HG03520 (cell line): Measurements from ENCODE around the gene RUVBL2.

Experiments
- ATAC-seq: cut with Tn5 transposase; IDR thresholded peaks from one replicate; pipeline ENCODE4 v1.9.1; 2021; ENCODE audit warnings: mild to moderate bottlenecking, moderate library complexity; ENCODE audit not compliant: unreplicated experiment

The RUVBL2 gene

DNA sequence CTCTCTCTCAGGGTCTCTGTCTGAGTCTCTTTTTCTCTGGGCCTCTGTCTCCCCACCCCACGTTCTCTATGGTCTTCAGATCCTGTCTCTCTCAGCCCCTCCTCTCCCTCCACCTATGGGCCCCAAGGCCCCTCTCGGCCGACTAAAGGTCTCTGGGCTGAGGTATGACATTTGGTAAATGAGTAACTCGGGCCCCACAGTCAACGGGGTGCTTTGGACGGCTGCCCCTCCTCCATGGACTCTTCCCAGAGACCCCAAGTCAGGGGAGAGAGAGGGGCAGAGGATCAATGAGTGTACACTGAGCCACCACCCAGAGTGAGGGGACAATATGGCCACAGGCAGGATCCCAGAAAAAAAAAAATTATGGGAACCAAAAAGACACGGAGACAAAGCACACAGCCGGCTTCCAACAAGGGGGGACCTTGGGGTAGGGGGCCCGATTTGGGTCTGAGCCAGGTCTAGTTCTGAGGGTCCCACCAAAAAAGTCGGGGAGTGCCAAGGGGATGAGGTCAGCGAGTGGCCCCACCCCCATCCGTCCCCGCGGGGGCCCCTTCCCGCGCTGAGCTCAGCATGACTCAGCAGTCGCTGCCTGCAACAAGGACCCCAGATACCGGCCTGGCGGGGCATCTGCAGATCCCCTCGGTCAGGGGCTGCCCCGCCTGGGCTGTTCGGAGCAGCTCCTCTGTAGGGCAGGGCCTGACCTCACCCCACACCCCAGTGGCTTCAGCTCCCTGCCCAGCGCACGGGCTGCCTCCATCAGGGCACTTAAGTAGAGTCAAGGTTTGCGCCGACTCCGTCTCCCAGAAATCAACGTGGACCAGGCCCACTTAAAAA lies 30.1 kb upstream of the RUVBL2 start:
- peak; percentile 25 for ATAC-seq

DNA sequence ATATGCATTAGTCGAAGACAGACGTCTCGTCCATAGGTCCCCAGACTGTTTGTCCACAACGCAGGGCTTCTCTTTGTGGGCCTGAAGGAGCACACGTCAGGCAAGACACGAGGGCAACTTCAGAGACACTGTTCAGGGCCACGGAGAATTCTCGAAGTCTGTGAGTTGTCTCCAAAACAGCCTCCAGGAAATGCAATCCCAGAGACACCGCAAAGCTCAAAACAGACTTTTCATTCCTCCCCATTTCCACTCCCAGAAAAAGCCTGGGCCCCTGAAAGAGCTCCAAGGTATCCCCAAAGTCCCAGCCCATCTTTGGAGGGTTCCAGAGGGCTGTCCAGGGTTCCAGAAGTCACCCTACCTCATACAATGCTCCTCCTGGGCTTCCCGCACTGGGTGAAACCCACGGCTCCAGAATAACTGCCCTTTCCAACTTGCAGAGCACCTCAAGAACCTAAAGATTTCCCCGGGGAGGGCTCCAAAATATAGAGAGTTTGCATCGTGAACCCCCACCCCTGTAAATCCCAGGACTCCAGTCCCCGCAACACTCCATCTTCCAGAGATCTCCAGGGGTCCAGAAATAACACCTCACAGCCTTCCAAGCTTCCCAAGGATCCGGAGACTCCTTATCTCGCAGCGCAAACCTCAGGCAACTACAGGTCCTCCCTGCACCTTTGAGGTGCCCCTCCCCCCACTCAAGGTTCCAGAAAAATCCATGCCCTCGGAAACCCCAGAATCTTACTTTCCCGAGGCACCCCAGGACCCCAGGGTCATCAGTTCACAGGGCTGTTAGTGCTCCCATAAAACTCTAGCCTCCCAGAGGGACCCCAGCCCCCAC lies 29.3 kb upstream of the RUVBL2 start:
- no peak for ATAC-seq

DNA sequence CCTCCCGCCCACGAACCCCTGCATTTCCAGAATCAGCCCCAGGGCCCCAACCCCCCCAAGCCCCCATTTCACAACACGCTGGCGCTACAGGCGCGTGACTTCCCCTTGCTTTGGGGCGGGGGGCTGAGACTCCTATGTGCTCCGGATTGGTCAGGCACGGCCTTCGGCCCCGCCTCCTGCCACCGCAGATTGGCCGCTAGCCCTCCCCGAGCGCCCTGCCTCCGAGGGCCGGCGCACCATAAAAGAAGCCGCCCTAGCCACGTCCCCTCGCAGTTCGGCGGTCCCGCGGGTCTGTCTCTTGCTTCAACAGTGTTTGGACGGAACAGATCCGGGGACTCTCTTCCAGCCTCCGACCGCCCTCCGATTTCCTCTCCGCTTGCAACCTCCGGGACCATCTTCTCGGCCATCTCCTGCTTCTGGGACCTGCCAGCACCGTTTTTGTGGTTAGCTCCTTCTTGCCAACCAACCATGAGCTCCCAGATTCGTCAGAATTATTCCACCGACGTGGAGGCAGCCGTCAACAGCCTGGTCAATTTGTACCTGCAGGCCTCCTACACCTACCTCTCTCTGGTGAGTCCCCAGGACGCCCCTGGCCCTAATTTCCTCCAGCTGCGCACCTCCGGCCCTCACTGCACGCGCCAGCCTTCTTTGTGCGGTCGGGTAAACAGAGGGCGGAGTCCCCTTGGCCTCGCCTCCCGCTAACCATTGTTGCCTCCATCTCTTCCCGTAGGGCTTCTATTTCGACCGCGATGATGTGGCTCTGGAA lies 28.5 kb upstream of the RUVBL2 start, which contains the start of gene FTL:
TSS of gene FTL (plus strand) at position 270 of the 766 bp plus-strand sequence. CDS start at position 469, 199 bp downstream.
- ATAC-seq, result peak; percentile 62

DNA sequence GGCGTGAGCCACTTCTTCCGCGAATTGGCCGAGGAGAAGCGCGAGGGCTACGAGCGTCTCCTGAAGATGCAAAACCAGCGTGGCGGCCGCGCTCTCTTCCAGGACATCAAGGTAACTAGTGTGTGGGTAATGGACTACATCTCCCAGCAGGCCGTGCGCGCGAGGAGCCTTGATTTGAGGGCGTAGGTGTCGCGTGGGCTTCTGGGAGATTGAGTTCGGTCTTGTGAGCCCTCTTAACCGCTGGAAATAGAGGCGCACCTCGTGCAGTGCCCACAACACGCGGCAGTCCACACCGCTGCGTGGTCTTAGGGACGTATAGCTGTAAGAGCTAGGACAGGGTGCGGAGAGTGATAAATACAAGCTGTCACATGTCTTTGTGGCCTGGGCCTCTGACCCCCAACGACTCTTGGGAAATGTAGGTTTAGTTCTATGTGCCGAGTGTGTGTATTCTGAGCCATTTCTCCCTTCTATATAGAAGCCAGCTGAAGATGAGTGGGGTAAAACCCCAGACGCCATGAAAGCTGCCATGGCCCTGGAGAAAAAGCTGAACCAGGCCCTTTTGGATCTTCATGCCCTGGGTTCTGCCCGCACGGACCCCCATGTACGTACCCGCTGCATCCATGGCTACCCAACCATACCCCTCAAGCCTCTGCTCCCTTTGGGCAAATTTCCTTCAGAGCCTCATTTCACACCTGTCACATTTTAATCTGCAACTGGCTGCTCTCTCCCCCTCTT lies 27.7 kb upstream of the RUVBL2 start:
- ATAC-seq, result peak; percentile 20

- no peak for ATAC-seq
These were observed 26.9 kb upstream of the RUVBL2 start for GRCh38 chr19:48966541-48967345.

DNA sequence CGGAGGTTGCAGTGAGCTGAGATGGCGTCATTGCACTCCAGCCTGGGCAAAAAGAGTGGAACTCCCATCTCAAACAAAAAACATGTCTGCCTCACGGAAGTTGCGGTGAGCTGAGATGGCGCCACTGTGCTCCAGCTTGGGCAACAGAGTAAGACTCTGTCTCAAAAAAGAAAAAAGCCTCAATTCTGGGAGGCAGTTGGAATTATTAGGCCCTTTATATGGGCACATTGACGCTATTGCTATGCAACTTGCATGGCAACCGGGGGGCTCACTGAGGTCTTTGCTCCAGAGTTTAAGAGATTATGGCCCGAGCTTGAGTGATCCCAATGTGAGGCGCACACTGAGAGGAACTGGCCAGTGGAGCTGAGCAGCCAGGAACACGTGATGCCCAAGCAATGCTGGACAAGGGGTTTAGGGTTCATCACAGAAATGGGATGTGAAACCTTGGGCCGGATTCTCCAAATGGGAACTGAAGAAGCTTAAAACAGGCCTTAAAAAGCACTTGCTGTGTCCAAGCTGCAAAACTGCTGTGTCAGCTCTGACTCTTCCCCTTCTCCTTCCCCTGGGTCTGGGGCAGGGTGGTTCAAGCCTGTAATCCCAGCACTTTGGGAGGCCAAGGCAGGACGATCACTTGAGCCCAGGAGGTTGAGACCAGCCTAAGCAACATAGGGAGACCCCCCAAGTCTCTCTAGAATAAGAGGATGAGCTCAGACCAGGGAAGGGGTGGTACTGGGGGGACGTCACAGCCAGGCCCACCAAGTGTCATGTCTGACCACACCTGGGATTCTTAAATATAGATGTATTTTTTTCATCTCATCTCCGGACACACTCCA lies 26.1 kb upstream of the RUVBL2 start:
- ATAC-seq, result no peak

DNA sequence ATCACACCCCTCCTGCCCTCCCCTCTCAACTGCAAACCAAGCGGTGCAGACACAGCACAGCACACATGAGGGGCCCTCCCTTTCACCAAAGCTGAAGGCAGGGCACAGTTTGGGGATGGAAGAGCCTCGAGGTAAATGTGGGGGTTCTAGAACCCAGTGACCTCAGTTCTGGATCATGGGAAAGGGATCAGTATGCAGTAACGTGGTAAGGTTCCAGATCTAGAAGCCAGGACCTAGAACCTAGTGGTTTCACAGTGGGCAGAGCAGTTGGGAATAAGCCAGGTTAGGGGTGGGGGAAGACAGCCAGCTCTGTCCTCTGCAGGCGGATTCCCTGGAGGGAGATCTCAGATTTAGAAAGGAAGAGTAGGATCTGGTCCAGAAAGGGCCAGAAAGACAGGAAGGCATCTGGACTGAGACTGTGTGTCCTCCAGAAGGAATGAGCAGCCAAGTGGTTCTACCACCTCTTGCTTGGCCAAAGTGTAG lies 25.5 kb upstream of the RUVBL2 start:
- ATAC-seq, result no peak

DNA sequence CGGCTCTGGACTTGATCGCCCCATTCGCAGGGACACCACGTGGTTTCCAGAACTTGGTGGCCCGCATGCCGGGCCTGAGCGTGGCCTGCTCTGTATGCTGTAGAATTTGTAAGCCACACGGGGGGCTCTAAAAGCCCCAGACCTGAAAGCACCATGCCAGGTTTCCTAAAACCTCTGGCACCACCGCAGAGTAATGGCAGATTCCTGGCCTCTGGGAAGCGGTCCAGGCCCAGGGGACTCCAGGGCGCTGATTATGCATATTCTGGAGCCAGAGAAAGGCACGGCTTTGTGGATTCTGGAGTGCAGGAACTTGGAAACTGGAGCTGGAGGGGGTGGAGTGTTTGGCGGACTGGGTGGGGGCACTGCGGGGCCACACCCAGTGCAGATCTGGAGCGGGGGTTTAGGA lies 24.9 kb upstream of the RUVBL2 start:
- no peak for ATAC-seq

GRCh38 chr19:48969276-48970138 lies 24.2 kb upstream of the RUVBL2 start:
- no peak for ATAC-seq

DNA sequence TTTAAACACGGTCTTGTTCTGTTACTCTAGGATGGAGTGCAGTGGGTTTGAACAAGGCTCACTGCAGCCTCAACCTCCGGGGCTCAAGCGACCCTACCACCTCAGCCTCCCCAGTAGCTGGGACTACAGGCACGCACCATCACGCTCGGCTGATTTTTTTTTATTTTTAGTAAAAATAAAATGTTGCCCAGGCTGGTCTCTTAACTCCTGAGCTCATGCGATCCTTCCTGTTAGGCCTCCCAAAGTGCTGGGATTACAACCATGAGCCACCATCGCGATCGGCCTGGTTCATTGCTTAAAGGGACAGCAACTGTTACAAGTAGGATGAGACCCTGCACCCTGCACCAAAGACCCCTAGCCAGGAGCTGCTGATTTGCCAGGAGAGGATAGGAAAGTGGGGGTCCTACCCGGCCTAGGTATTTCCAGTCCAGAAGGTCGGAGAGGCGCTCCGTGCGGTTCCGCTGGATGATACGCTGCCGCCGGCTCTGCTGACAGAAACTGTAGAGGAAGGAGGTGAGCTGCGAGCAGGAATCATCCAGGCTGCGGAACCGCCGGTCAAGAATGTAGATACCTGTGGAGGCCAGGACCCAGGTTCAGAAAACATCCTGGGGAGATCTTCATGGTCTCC lies 23.4 kb upstream of the RUVBL2 start:
- ATAC-seq, result no peak

DNA sequence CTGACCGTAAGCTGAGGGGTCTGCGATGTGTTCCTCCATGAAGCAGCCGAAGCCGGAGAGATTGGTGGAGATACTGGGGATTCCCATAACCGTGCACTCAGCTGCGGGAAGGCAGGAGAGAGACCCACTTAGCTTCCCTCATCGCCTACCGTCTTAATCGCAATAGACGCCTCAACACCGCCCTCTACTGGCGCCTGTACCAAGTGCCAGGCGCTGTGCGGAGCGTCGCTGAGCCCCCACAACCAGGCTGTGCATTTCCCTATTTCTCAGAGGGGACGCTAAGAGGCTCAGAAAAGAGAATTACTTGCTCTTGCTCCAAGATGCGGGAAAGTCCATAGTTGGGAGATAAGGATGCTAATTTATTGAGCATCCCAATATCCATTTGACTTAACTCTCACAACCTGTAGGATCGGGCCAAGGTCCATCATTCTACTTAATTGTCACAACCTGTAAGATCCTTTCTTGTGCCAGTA lies 22.7 kb upstream of the RUVBL2 start:
- ATAC-seq, result no peak

GRCh38 chr19:48975947-48976847 lies 17.5 kb upstream of the RUVBL2 start:
- ATAC-seq, result no peak

DNA sequence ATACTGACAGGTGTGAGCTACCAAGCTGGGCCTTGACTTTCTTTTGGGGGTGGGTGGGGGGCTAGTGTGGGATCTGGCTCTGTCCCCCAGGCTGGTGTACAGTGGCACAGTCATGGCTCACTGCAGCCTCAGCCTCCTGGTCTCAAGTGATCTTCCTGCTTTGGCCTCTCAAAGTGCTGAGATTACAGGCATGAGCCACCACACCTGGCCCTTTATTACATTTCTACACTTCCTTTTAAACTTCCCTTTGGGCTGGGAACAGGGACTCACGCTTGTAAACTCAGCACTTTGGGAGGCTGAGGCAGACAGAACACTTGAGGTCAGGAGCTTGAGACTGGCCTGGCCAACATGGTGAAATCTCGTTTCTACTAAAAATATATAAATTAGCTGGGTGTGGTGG lies 16.6 kb upstream of the RUVBL2 start:
- no peak for ATAC-seq

- no peak for ATAC-seq
These were observed 11.4 kb upstream of the RUVBL2 start for GRCh38 chr19:48982280-48982679.

DNA sequence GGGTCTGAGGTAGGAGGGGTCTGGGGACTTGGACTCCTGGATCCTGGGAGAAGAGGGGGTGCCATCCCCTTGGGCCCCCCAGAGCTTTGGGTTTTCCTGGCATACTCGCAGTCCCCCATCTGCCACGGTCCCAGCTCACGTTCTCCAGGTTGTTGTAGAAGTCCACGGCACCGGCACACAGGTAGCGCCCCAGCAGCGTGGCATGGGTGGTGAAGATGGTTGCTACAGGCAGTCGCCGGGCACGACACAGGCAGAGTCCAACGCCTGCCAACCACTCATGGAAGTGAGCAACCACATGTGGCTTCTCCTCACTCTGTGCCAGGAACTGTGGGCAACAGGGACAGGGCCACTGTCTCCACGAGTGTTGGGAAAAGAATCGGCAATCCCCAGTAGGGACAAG lies 8.0 kb upstream of the RUVBL2 start:
- no peak for ATAC-seq

GRCh38 chr19:48986211-48986610 lies 7.5 kb upstream of the RUVBL2 start:
- ATAC-seq, result no peak
